Measurements from ENCODE around the gene SOWAHA. TPM values are rescaled to one million over a fixed set of nuclear protein-coding genes. Genes with fewer than 3 reads are reported as not detected.

The SOWAHA gene
- total RNA-seq, 1 experiment from 2014 or later, result 0.39 TPM

DNA sequence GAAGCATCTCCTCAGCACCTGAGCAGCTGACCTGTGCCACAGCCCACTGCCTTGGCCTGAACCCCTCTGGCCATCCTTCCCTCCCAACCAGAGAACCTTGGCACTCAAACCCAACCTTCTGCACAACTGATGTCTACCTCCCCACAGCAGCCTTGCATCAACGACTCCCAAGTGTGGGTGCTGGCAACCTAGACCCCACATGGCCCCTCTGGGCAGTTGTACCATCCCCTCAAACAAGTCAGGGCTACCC lies 46.4 kb upstream of the SOWAHA start:
- intact Hi-C loops (cut with micrococcal nuclease), result no loop called here
- H3K9me3 ChIP-seq (ENCODE audit: control insufficient read depth in 1 of 2, insufficient read depth in 1 of 2, low read depth in 1 of 2, low read length in 2 of 2), result no peaks in the 10 kb centered on the region
- POLR2A ChIA-PET, result interaction anchor here (0.8 kb wide), 1 partner anchor 10 kb away, joined by 3 read pairs; the partner anchor contains the start of gene SEPTIN8

DNA sequence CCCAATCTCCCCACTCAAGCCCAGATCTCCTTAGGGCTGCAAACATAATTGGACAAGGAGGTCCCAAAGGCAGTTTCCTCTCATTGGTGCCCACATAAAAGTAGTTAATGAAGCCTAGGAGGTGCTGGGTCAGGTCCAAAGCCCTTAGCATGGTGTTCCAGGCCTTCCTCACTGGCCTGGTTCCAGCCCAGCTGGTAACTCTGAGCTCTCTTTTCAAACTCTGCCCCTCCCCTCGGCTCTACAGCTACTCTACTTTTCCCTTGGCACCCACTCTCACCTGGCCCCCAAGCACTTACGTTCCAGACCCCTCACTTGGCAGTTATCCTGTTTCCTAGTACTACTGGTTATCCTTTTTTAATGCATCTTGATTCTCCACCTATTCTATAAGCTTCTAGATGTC lies 46.0 kb upstream of the SOWAHA start:
- DNase-seq (ENCODE audit: low read depth, low spot score) (no peak), ATAC-seq (no peak)
- Histone ChIP-seq H3K27me3 (ENCODE audit: insufficient read depth, low read length) (no peaks in the 10 kb centered on the region), H2AFZ (ENCODE audit: low read depth, low read length, poor library complexity, severe bottlenecking) (no peak overlapping the region), H3K4me3 (replicated peaks in 1 of 2; ENCODE audit: low read depth in 1 of 2, low read length in 2 of 2) (no peak overlapping the region), H3K9ac (ENCODE audit: low read length) (no peak overlapping the region), H3K27ac (ENCODE audit: low read depth, low read length) (no peak overlapping the region), H3K79me2 (ENCODE audit: insufficient read depth, low read length) (peaks cover 7% of the 10 kb centered on the region; the same call in 1 of the 2 replicates), H3K9me2 (ENCODE audit: insufficient read depth) (no peaks in the 10 kb centered on the region), H3K4me2 (ENCODE audit: low read length) (no peak overlapping the region), H3K4me1 (ENCODE audit: control insufficient read depth in 1 of 2, insufficient read depth in 2 of 2, low read length in 2 of 2) (peaks cover 6 to 7% of the 10 kb centered on the region in 2 experiments; a peak in 1 of 4 replicates), H3K36me3 (ENCODE audit: control insufficient read depth in 1 of 2, insufficient read depth in 2 of 2, low read length in 2 of 2) (peaks cover 4 to 5% of the 10 kb centered on the region in 2 experiments; a peak in 1 of 4 replicates), H3K9me3 (ENCODE audit: control insufficient read depth in 1 of 2, insufficient read depth in 1 of 2, low read depth in 1 of 2, low read length in 2 of 2) (no peaks in the 10 kb centered on the region), H4K20me1 (ENCODE audit: insufficient read depth) (no peaks in the 10 kb centered on the region)
- ChIA-PET POLR2A (interaction anchor here (0.8 kb wide), 1 partner anchor 10 kb away, joined by 3 read pairs; the partner anchor contains the start of gene SEPTIN8), RAD21 (ENCODE audit: low non-redundant PET in 1 of 2, low total read pairs in 2 of 2, uncharacterized antibody in 2 of 2, unreplicated experiment in 2 of 2) (no interaction called here), CTCF (no interaction called here)
- TF ChIP-seq JUND (IDR thresholded peaks at IDR 0.05), result no peak
- no peak for TF ChIP-seq SRF (IDR thresholded peaks at IDR 0.05; ENCODE audit: low read depth)
- TF ChIP-seq, protein P1, sequence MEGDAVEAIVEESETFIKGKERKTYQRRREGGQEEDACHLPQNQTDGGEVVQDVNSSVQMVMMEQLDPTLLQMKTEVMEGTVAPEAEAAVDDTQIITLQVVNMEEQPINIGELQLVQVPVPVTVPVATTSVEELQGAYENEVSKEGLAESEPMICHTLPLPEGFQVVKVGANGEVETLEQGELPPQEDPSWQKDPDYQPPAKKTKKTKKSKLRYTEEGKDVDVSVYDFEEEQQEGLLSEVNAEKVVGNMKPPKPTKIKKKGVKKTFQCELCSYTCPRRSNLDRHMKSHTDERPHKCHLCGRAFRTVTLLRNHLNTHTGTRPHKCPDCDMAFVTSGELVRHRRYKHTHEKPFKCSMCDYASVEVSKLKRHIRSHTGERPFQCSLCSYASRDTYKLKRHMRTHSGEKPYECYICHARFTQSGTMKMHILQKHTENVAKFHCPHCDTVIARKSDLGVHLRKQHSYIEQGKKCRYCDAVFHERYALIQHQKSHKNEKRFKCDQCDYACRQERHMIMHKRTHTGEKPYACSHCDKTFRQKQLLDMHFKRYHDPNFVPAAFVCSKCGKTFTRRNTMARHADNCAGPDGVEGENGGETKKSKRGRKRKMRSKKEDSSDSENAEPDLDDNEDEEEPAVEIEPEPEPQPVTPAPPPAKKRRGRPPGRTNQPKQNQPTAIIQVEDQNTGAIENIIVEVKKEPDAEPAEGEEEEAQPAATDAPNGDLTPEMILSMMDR (IDR thresholded peaks at IDR 0.05 in 2 of 3, conservative IDR thresholded peaks at IDR 0.05 in 1 of 3; ENCODE audit: borderline replicate concordance in 1 of 3, insufficient read depth in 1 of 3, low read depth in 2 of 3, low read length in 2 of 3), result no peak
- no peak for TF ChIP-seq SP1 (IDR thresholded peaks at IDR 0.05; ENCODE audit: low read depth)
- TF ChIP-seq, protein P2, sequence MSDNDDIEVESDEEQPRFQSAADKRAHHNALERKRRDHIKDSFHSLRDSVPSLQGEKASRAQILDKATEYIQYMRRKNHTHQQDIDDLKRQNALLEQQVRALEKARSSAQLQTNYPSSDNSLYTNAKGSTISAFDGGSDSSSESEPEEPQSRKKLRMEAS (IDR thresholded peaks at IDR 0.05), result no peak
- TF ChIP-seq POLR2AphosphoS5 (IDR thresholded peaks at IDR 0.05; ENCODE audit: low read depth, low read length), result no peak
- no peak for TF ChIP-seq EZH2 (IDR thresholded peaks at IDR 0.05)
- TF ChIP-seq CBX3 (IDR thresholded peaks at IDR 0.05; ENCODE audit: low read depth), result no peak
- TF ChIP-seq SIN3A (IDR thresholded peaks at IDR 0.05; ENCODE audit: low read depth), result no peak
- TF ChIP-seq TCF7L2 (IDR thresholded peaks at IDR 0.05; ENCODE audit: borderline replicate concordance, extremely low read depth, insufficient read depth, insufficient read length), result no peak
- no TSS peak for BruUV-seq (replicated peaks)
- intact Hi-C loops (cut with micrococcal nuclease), result no loop called here

More for the DNA sequence above, 46.4 kb upstream of the SOWAHA start:
- TF ChIP-seq EZH2 (IDR thresholded peaks at IDR 0.05) (no peak), TCF7L2 (IDR thresholded peaks at IDR 0.05; ENCODE audit: borderline replicate concordance, extremely low read depth, insufficient read depth, insufficient read length) (no peak), SIN3A (IDR thresholded peaks at IDR 0.05; ENCODE audit: low read depth) (no peak), YY1 (IDR thresholded peaks at IDR 0.05; ENCODE audit: extremely low read depth, insufficient replicate concordance, low read depth, low read length) (no peak), CBX3 (IDR thresholded peaks at IDR 0.05; ENCODE audit: low read depth) (no peak)
- TF ChIP-seq, protein P1 (IDR thresholded peaks at IDR 0.05 in 2 of 3, conservative IDR thresholded peaks at IDR 0.05 in 1 of 3; ENCODE audit: borderline replicate concordance in 1 of 3, insufficient read depth in 1 of 3, low read depth in 2 of 3, low read length in 2 of 3), result no peak
- Histone ChIP-seq H3K27me3 (ENCODE audit: insufficient read depth, low read length) (no peaks in the 10 kb centered on the region), H4K20me1 (ENCODE audit: insufficient read depth) (no peaks in the 10 kb centered on the region), H3K4me3 (replicated peaks in 1 of 2; ENCODE audit: low read depth in 1 of 2, low read length in 2 of 2) (no peak overlapping the region), H3K4me2 (ENCODE audit: low read length) (no peak overlapping the region), H3K9me2 (ENCODE audit: insufficient read depth) (no peaks in the 10 kb centered on the region), H3K79me2 (ENCODE audit: insufficient read depth, low read length) (peaks cover 7% of the 10 kb centered on the region; the same call in 1 of the 2 replicates), H3K4me1 (ENCODE audit: control insufficient read depth in 1 of 2, insufficient read depth in 2 of 2, low read length in 2 of 2) (0 out of 4 replicates have a peak, but pooled peaks cover 4% of the 10 kb centered on the region in 2 experiments), H3K36me3 (ENCODE audit: control insufficient read depth in 1 of 2, insufficient read depth in 2 of 2, low read length in 2 of 2) (peaks cover 4 to 5% of the 10 kb centered on the region in 2 experiments; a peak in 1 of 4 replicates), H3K9ac (ENCODE audit: low read length) (no peak overlapping the region), H3K27ac (ENCODE audit: low read depth, low read length) (no peak overlapping the region), H2AFZ (ENCODE audit: low read depth, low read length, poor library complexity, severe bottlenecking) (no peak overlapping the region)
- ChIA-PET RAD21 (ENCODE audit: low non-redundant PET in 1 of 2, low total read pairs in 2 of 2, uncharacterized antibody in 2 of 2, unreplicated experiment in 2 of 2) (no interaction called here), CTCF (interaction anchor here (1.2 kb wide), 1 partner anchor 481 kb away, joined by 4 read pairs; no protein-coding TSS in a partner anchor)
- no TSS peak for BruUV-seq (replicated peaks)
- ATAC-seq (no peak), DNase-seq (ENCODE audit: low read depth, low spot score) (no peak)

Data from HCT116 (cell line).